Fibroblast of skin of right quadriceps (primary cell): ENCODE data around the gene MLX.
"Not testable (repeated sequence)": the region's sequence is repeated elsewhere in the genome, so short reads cannot be mapped to it uniquely, and the experiment has no call there.

ENCODE experiments used
- DNase-seq: peaks from one replicate; pipeline ENCODE4 v3.0.0-alpha.2; 2013

MLX gene

DNA sequence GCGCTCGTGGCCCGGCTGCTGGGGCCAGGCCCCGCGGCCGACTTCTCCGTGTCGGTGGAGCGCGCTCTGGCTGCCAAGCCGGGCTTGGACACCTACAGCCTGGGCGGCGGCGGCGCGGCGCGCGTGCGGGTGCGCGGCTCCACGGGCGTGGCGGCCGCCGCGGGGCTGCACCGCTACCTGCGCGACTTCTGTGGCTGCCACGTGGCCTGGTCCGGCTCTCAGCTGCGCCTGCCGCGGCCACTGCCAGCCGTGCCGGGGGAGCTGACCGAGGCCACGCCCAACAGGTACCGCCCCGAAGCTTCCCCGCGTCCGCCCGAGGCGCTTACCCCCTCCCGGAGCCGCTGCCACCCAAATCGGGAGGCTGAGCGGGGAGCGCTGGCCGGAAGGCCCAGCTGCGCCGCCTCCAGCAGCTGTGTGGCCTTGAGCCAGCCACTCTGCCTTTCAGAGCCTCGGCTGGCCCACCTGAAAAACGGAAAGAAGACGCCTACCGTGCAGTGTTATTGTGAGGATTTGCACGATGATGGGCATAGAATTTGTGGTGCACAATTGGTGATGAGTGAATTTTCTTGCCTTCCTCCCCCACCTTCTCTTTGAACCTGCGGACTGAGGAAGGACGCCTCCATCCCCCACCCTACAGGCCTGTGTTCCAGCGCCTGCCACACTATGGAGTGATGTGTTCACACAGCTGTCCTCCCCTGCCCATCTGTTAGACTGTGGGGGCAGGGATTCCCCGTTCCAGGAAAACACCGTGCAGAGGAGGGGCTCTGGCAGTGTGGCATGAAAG is 30.3 kb upstream of the MLX start:
- DNase-seq: peak; percentile 72

DNA sequence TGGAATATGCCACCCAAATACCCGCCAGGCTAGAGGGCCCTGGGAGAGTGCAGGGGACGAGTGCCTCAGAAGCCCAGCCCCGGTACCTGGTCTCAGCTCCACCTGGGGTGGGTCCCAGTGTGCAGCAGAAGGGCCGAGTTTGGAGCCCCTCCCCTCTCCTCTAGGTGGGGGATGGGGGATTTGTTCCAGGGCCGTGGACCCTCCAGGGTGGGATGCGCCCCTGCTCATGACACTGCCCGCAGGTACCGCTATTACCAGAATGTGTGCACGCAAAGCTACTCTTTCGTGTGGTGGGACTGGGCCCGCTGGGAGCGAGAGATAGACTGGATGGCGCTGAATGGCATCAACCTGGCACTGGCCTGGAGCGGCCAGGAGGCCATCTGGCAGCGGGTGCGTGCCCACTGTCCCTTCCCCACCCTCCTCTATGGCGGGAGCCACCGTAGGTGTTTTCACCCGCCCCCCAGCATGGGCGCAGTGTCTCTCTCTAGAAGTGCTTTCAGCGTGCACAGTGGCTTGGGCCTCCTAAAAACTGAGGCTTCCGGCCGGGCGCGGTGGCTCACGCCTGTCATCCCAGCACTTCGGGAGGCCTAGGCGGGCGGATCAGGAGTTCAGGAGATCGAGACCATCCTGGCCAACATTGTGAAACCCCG is 29.6 kb upstream of the MLX start:
- no peak for DNase-seq

DNA sequence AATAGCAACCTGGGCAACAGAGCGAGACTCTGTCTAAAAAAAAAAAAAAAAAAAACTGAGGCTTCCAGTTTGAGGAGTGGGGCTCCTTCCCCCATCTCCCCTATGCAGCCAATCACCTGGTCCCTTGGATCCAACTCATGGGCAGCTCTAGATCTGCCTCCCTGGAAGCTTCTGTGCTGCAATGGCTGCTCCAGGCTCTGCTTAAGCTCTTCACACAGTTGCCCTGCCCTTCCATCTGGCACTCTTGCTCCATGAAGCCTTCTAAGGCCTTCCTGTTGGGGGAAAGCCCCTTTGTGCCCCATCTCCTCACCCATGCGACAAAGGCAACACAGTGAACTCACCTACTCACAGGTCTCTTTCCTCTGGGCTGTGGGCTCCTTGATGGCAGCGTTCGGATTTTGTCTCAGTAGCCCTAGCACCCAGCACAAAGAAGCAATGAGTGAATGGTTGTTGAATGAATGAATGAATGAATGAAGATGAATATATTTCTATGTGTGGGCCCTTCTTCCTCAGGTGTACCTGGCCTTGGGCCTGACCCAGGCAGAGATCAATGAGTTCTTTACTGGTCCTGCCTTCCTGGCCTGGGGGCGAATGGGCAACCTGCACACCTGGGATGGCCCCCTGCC is 29.0 kb upstream of the MLX start:
- DNase-seq: no peak

DNA sequence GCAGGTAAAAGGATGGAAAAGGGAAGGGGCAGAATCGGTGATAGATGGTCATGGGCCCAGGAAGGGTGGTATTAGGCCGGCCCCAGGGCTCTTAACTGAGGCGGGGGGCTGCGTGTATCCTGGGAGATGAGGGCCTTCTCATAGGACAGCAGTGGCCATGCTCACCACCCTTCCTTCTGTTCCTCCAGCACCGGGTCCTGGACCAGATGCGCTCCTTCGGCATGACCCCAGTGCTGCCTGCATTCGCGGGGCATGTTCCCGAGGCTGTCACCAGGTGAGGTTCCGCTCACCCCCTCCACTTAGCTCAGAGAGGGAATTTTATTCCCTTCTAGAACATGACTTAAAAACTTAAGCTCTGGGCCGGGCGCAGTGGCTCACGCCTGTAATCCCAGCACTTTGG is 28.4 kb upstream of the MLX start:
- DNase-seq: no peak

DNA sequence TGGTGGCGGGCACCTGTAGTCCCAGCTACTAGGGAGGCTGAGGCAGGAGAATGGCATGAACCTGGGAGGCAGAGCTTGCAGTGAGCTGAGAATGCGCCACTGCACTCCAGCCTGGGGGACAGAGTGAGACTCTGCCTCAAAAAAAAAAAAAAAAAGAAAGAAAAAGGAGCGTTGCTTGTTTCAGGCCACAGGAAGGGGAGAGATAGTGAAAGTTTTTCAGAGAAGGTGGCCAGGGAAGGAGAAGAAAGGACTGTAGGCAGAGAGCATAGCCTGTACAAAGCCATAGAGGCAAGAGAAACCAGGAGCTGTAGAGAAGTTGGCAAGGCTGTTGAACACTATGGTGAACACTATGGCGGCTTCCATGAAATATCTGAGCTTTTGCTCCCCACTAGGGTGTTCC is 26.3 kb upstream of the MLX start:
- not testable (repeated sequence) for DNase-seq

DNA sequence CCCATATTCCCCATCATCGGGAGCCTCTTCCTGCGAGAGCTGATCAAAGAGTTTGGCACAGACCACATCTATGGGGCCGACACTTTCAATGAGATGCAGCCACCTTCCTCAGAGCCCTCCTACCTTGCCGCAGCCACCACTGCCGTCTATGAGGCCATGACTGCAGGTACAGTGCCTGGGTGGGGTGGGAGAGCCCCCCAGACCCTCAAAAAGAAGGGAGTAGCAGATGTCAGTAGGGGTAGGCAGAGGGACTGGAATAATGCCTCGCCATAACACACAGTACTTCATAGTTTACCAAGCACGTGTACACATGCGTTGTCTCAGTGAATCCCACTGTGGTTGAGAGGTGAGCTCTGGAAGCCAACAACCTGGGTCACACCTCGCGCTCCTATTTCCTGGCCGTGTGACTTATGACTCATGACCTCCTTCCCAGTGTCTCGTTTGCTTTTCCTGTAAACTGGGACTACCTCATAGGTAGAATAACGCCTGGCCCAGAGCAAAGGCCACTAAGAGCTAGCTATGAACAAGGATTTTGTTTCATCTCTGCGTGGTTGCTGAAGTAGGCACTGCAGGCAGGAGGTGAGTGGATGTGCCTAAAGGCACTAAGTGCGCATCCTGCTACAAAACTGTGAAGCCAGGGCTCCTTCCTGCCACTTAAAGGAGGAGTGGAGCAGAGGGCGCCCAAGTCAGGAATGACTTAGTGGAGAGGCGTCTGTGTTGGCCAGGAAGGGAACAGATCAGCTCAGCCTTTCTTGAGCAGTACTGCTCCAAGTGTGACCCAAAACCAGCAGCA is 25.7 kb upstream of the MLX start:
- DNase-seq: no peak

DNA sequence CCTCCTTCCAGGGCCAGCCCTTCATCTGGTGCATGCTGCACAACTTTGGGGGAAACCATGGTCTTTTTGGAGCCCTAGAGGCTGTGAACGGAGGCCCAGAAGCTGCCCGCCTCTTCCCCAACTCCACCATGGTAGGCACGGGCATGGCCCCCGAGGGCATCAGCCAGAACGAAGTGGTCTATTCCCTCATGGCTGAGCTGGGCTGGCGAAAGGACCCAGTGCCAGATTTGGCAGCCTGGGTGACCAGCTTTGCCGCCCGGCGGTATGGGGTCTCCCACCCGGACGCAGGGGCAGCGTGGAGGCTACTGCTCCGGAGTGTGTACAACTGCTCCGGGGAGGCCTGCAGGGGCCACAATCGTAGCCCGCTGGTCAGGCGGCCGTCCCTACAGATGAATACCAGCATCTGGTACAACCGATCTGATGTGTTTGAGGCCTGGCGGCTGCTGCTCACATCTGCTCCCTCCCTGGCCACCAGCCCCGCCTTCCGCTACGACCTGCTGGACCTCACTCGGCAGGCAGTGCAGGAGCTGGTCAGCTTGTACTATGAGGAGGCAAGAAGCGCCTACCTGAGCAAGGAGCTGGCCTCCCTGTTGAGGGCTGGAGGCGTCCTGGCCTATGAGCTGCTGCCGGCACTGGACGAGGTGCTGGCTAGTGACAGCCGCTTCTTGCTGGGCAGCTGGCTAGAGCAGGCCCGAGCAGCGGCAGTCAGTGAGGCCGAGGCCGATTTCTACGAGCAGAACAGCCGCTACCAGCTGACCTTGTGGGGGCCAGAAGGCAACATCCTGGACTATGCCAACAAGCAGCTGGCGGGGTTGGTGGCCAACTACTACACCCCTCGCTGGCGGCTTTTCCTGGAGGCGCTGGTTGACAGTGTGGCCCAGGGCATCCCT is 23.5 kb upstream of the MLX start:
- no peak for DNase-seq

DNA sequence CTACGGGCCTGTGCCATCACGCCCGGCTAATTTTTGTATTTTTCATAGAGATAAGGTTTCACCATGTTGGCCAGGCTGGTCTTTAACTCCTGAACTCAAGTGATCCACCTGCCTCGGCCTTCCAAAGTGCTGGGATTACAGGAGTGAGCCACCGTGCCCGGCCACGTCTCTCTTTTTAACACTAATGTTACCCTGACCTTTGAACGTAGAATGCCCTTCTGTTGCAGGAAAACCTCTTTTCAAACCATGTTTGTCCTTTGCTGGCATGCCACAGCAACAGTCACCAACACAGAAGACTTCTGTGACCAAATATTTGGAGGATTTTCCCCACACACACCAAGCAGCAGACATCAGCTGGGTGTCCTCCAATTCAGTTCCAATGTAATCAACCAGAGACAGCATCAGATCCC is 22.0 kb upstream of the MLX start:
- DNase-seq: no peak

DNA sequence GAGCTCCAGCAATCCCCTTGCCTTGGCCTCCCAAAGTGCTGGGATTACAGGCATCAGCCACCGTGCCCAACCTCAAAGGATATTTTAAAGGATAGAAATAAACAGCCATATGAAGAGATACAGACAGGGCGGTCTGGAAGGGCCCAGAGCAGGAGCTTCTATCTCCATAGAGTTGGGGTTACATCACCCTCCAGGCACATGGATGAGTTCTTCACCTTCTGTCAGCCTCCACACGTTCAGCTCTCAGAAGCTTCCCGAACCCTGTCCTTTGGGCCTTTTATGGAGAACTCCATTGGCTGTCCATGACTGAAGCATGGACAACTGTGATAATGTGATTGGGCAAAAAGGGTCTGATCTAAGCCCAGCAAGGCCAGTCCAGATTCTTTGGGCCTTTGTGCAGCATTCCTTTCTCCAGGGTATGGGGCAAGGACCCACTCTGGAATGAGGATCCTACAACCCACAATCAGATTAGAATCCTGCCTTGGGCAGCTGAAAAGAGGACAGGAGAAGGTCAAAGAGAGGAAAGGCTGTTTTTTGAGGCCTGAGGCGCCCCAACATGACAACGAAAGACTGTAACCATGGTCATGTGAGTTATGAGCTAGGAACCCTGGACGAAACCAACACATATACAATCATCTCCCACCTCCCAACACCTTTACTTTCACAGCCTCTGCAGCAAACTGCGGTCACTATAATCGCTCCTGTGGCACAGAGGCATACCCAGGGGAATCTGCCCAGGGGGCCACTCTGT is 21.0 kb upstream of the MLX start:
- DNase-seq: not testable (repeated sequence)

DNA sequence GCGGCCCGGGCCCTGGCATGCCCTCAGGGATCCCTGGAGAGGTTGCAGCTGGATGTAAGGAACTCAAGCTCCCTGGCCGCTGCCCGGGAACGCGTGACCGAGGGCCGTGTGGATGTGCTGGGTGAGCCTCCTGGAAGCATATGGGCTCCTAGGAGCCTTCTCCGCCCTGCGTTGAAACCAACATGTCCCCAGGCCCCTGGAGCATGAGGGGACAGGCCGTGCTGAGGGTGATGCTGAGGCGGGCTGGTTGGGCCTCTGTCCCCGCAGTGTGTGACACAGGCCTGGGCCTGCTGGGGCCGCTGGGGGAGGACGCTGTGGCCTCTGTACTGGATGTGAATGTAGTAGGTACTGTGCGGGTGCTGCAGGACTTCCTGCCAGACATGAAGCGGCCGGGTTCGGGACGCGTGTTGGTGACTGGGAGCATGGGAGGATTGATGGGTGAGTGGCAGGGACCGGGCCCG is 19.9 kb upstream of the MLX start:
- no peak for DNase-seq

DNA sequence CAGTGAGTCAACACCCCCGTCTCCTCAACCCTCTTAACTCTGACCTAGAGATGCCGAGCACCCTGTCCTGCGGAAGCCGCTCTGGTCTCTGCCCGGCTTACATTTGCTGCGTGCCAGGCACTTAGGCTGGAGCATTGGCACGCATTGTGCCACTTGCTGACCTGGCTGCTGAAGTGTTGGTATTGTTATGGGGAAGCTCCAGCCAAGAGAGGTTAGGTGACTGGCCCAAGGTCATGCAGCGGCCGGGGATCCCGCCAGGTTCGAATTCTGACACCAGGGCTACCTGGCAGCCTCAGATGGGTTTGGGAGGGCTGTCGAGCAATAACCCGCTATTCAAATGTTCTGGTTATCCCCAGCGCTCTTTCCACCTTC is 19.2 kb upstream of the MLX start:
- no peak for DNase-seq

DNA sequence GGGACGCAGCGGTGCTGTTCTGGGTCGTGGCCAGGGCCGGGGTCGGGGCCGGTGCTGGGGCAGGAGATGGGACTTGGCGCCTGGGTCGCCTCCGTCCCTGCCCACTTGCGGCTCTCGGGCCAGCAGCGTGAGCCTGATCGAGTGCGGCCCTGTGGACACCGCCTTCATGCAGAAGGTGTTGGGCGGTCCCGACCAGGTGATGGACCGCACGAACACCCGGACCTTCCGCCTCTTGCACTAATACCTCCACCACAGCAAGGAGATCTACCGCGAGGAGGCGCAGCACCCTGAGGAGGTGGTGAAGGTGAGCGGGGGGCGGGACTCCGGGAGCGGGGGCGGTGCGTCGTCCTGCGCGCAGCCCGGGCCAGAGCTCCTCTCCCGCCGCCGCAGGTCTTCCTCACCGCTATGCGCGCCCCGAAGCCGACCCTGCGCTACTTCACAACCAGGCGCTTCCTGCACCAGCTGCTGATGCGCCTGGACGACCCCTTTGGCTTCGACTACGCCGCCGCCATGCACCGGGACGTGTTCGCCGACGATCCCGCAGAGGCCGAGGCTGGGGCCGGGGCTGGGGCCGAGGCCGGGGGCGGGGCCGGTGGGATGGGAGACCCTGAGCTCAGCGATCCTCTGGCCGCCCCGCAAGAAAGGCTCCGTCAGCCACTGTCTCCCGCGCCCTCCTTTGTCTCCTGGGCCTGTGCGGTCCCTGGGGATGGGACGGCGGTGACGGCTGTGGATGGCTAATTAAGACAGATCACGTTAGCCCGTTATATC is 18.6 kb upstream of the MLX start:
- no peak for DNase-seq

DNA sequence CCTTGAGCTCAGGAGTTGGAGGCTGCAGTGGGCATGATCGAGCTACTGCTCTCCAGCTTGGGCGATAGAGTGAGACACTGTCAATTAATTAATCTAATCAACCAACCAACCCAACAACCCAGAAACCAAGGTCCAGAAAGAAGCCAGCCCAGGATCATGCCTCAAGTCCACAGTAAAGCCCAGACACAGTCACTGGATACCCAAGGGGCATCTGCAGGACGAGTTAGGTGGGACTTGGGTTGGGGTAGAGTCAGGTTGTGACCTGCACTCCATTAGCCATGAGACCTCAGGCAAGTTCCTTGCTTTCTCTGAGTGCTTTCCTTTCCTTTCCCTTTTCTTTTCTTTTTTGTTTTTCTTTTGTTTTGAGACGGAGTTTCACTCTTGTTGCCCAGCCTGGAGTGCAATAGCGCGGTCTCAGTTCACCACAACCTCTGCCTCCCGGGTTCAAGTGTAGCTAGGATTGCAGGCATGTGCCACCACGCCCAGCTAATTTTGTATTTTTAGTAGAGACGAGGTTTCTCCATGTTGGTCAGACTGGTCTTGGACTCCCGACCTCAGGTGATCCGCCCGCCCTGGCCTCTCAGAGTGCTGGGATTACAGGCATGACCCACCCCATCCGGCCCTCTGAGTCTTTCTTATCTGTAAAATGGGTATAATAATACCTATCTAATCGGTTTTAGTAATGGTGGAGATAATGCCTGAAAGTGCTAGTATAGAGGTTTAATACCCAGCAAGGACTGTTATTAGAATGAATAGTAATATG is 17.7 kb upstream of the MLX start:
- no peak for DNase-seq

DNA sequence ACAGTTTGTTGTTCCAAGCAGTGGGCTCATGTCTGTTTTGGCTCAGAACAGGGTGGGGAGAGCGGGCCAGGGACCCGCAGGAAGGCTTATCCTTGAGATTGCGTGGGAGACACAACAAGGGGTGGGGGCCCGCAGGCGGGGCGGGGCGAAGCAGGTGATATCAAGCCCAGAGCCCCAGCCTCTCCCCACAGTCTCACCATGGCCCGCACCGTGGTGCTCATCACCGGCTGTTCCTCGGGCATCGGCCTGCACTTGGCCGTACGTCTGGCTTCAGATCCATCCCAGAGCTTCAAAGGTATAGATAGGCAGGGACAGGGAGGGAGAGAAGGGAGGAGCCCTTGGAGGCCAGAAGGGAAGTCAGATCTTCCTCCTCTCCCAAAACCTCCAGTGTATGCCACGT is 14.2 kb upstream of the MLX start, which contains the start of gene HSD17B1:
Gene HSD17B1, plus strand, starts transcription at position 188 of the 400 bp plus-strand sequence. Its CDS starts 11 bp downstream, at position 199.
- DNase-seq: not testable (repeated sequence)

DNA sequence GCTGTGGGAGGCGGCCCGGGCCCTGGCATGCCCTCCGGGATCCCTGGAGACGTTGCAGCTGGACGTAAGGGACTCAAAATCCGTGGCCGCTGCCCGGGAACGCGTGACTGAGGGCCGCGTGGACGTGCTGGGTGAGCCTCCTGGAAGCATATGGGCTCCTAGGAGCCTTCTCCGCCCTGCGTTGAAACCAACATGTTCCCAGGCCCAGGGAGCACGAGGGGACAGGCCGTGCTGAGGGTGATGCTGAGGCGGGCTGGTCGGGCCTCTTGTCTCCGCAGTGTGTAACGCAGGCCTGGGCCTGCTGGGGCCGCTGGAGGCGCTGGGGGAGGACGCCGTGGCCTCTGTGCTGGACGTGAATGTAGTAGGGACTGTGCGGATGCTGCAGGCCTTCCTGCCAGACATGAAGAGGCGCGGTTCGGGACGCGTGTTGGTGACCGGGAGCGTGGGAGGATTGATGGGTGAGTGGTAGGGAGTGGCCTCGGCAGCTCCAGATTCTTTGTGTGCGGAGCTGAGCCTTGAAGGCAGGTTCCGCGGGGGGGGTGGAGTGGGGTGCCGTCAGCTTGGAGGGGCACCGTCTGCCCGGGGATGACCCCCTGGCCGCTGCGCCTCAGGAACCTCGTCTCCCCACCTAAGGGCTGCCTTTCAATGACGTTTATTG is 13.6 kb upstream of the MLX start:
- no peak for DNase-seq

DNA sequence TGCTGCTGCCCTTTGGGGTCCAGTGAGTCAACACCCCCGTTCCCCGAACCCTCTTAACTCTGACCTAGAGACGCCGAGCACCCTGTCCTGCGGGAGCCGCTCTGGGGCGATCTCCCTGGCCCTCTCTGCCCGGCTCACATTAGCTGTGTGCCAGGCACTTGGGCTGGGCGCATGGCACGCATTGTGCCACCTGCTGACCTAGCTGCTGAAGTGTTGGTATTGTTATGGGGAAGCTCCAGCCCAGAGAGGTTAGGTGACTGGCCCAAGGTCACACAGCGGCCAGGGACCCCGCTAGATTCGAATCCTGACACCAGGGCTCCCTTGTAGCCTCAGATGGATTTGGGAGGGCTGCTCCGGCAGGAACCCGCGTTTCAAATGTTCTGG is 13.0 kb upstream of the MLX start:
- DNase-seq: no peak

DNA sequence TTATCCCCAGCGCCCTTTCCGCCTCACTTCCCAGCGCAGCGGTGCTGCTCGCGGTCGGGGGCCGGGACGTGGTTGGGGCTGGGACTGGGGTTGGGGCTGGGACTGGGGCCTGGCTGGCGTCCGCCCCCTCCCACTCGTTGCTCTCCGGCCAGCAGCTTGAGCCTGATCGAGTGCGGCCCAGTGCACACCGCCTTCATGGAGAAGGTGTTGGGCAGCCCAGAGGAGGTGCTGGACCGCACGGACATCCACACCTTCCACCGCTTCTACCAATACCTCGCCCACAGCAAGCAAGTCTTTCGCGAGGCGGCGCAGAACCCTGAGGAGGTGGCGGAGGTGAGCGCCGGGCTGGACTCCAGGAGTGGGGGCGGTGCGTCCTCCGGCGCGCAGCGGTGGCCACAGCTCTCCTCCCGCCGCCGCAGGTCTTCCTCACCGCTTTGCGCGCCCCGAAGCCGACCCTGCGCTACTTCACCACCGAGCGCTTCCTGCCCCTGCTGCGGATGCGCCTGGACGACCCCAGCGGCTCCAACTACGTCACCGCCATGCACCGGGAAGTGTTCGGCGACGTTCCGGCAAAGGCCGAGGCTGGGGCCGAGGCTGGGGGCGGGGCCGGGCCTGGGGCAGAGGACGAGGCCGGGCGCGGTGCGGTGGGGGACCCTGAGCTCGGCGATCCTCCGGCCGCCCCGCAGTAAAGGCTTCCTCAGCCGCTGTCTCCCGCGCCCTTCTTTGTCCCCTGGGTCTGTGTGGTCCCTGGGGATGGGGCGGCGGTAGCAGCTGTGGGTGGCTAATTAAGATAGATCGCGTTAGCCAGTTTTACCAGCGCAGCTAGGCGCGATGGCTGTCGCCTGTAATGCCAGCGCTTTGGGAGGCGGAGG is 12.4 kb upstream of the MLX start:
- peak; percentile 82 for DNase-seq

DNA sequence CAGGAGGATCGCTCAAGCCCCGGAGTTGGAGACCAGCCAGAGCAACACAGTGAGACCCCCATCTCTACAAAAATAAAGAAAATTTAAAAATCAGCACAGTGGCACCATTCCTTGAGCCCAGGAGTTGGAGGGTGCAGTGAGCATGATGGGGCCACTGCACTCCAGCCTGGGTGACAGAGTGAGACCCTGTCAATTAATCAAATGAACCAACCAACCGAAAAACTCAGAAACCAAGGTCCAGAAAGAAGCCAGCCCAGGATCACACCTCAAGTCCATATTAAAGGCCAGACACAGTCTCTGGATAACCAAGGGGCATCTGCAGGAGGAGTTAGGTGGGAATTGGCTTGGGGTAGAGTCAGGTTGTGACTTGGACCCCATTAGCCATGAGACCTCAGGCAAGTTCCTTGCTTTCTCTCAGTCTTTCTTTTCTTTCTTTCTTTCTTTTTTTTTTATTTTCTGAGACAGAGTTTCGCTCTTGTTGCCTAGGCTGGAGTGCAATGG is 11.7 kb upstream of the MLX start:
- DNase-seq: no peak
